Adrenal gland (tissue), 12 donors: ENCODE measurements around the gene ASCL2. TPM values are rescaled to one million over a fixed set of nuclear protein-coding genes. Genes with fewer than 3 reads are reported as not detected.
"Not testable (repeated sequence)": the region's sequence is repeated elsewhere in the genome, so short reads cannot be mapped to it uniquely, and the experiment has no call there.

Source experiments
- DNase-seq, 7 donors: peaks; one replicate each; pipeline ENCODE4 v3.0.0-alpha.2; 2019 to 2020
- H3K27ac ChIP-seq, 5 donors: fragments of 200-600 bp; sonication (generic) in 4 of 5; 1 replicate in 3 of 5; 2 replicates in 2 of 5; pipeline versions ENCODE4 v1.5.1 to v1.8.0; 2016 to 2020; ENCODE audit warnings: mild to moderate bottlenecking in 1 of 5
- H3K27me3 ChIP-seq: fragments of 200-600 bp; 2 replicates; pipeline ENCODE4 v1.8.0; 2021
- H3K36me3 ChIP-seq, 2 donors: fragments of 200-600 bp; replicated peaks in 1 of 2; 1 replicate in 1 of 2; 2 replicates in 1 of 2; pipeline versions ENCODE4 v1.5.1 to v1.8.0; 2018 to 2022
- H3K4me1 ChIP-seq, 2 donors: fragments of 200-600 bp; replicated peaks in 1 of 2; 1 replicate in 1 of 2; 2 replicates in 1 of 2; pipeline versions ENCODE4 v1.5.1 to v1.8.0; 2018 to 2021
- H3K4me3 ChIP-seq, 4 donors: fragments of 200-600 bp; sonication (generic) in 3 of 4; one replicate each; pipeline ENCODE4 v1.5.1; 2016 to 2018
- H3K9me3 ChIP-seq, 3 donors: fragments of 200-600 bp; sonication (generic) in 1 of 3; replicated peaks in 1 of 3; 1 replicate in 2 of 3; 2 replicates in 1 of 3; pipeline versions ENCODE4 v1.5.1 to v1.8.0; 2016 to 2021
- POLR2A ChIP-seq, 2 donors: fragments of 450-650 bp; IDR thresholded peaks; one replicate each; pipeline ENCODE4 v1.6.1; 2017; ENCODE audit warnings: antibody characterized with exemption in 2 of 2, mild to moderate bottlenecking in 2 of 2, moderate library complexity in 1 of 2
- WGBS, 4 donors: extraction: QIAGEN DNeasy Blood & Tissue Kit in 2 of 4; methylation state at CpG; one replicate each; pipeline versions ENCODE4 v1.1.5 to v1.1.7; 2013 to 2017; 5-methylcytosine and 5-hydroxymethylcytosine counted together
- intact Hi-C, 2 donors: fragments of 100-400 bp; cut with DNase I; formaldehyde crosslinking; loops; one replicate each; pipeline versions ENCODE4 v1.14.1 to v1.15.0; 2022 to 2023
- polyA plus RNA-seq, 3 donors: library from polyadenylated mRNA; stranded (reverse); fragments of 200-250 nt in 2 of 3; fragments of 350-450 nt in 1 of 3; fragmentation: Illumina TruSeq in 1 of 3; extraction: RNeasy Lipid Tissue Mini Kit (QIAGEN cat#74804) in 1 of 3; gene quantifications; one replicate each; pipeline ENCODE4 v1.2.3, GENCODE V29; 2013 to 2014
- total RNA-seq, 9 donors: library from RNA; depleted of rRNA in 4 of 9; stranded (reverse); fragments of >200 nt in 4 of 9; fragments of 120-200 nt in 1 of 9; fragmentation: NEBNext Ultra II Directional in 1 of 9; extraction: Animal tissue kit (Norgen Biotek cat#: 25700) in 1 of 9; gene quantifications; one replicate each; pipeline versions ENCODE4 v1.1.0 to v1.2.4, GENCODE V29; 2013 to 2023
- TF ChIP-seq, protein P1 (sequence below), 6 experiments: fragments of 450-650 bp in 4 of 6; fragments of 200-600 bp in 2 of 6; sonication (generic) in 1 of 6; IDR thresholded peaks; 1 replicate in 5 of 6; 2 replicates in 1 of 6; pipeline versions ENCODE4 v1.5.1 to v1.8.0; 2016 to 2021; ENCODE audit warnings: antibody characterized with exemption in 6 of 6, mild to moderate bottlenecking in 2 of 6, moderate library complexity in 1 of 6
- donor health status: healthy with polysubstance abuse.
- donor health status: Bipolar disorder and iron deficiency.
- donor health status: DM: yes; HTN: yes; CAD: no.
- donor health status: DM: no; HTN: no; CAD: no.
- donor health status: DM: no; HTN: no; CAD: no.
- donor health status: DM: yes; HTN: yes; CAD: no.

The ASCL2 gene
- total and polyA plus RNA-seq, 12 donors = 0.11 to 2.2 (median 0.77) TPM; not detected in 2

DNA sequence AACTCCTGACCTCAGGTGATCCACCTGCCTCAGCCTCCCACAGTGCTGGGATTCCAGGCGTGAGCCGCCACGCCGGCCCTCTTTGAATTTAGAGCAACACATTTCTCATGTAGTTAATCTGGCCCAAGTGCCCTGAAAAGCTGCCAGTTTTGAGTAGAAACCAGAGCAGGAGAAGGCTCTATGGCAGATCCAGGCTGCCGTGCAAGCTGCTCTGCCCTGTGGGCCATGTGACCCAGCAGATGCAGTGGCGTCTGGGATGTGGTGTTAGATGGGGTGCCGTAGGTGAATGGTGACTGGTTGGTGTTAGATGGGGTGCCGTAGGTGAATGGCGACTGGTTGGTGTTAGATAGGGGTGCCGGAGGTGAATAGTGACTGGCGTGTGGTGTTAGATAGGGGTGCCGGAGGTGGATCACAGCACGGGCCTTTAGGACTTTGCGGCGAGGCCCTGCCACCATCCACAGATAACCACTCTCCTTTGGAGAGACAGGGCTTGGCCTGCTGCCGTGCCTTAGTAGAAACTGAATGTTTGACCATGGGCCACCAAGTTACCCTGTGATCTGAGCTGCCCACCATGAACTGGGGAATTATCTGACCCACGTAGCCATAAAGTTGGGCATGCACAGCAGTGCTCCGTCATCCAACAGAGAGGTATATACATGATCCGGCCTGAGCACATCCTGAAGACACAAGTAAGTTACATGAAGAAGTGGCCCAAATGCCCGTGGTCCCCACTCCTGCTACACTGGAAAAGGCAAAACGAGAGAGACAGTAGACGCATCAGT lies 32.7 kb downstream of the ASCL2 start:
- Histone ChIP-seq H3K27me3 (peaks cover 12% of the 10 kb centered on the region), H3K9me3 (peaks cover 0 to 7% (median 0%) of the 10 kb centered on the region in 3 donors), H3K36me3 (no peaks in the 10 kb centered on the region), H3K4me3 (no peak overlapping the region), H3K27ac (no peak overlapping the region), H3K4me1 (no peaks in the 10 kb centered on the region)
- WGBS, 4 donors = 84 to 89% (median 87%) methylated on average over 21 to 22 of the region's 22 CpGs
- TF ChIP-seq, protein P1, sequence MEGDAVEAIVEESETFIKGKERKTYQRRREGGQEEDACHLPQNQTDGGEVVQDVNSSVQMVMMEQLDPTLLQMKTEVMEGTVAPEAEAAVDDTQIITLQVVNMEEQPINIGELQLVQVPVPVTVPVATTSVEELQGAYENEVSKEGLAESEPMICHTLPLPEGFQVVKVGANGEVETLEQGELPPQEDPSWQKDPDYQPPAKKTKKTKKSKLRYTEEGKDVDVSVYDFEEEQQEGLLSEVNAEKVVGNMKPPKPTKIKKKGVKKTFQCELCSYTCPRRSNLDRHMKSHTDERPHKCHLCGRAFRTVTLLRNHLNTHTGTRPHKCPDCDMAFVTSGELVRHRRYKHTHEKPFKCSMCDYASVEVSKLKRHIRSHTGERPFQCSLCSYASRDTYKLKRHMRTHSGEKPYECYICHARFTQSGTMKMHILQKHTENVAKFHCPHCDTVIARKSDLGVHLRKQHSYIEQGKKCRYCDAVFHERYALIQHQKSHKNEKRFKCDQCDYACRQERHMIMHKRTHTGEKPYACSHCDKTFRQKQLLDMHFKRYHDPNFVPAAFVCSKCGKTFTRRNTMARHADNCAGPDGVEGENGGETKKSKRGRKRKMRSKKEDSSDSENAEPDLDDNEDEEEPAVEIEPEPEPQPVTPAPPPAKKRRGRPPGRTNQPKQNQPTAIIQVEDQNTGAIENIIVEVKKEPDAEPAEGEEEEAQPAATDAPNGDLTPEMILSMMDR (IDR thresholded peaks at IDR 0.05) = no peak
- TF ChIP-seq POLR2A (IDR thresholded peaks at IDR 0.05) = no peak
- DNase-seq = no peak
- intact Hi-C loops = no loop called here

DNA sequence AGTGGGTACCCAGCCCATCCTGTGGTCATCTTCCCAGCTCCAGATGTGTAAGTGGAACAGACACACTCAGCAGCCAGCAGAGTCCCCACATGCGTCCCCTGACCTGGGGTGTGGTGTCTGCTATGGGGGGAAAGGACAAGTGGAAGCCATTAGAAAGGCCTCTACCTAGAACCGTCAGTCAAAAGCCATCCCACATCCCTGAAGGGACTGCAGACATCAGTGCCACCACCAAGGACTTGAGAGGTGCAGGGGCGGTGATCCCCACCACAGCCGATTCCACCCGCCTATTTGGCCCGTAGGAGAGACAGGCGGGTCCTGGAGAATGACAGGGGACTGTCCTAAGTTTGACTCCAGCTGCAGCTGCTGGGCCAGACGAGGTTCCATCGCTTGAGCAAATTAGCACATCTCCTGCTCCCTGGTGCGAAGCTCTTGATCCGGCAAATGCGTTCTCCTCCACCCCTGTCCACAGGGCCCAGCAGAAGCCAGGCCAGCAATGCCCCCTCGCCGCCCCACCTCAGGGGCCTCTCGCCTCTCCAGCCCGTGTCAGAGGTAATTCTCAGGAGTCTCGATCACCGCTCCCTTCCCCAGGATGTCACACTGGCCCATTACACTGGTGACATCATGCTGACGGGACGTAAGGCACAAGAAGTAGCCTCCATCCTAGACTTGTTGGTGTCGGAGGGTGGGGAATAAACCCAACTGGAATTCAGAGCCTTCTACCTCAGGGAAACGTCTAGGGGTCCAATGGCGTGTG lies 33.8 kb downstream of the ASCL2 start:
- intact Hi-C loops, H3K27ac ChIP-seq, H3K36me3 ChIP-seq, H3K4me1 ChIP-seq, H3K9me3 ChIP-seq, H3K4me3 ChIP-seq, DNase-seq, H3K27me3 ChIP-seq: not testable (repeated sequence)
- WGBS, 4 donors = 84 to 91% (median 86%) methylated on average over 17 to 23 of the region's 23 CpGs

- TF ChIP-seq POLR2A (IDR thresholded peaks at IDR 0.05) = no peak
- TF ChIP-seq, protein P1 (IDR thresholded peaks at IDR 0.05) = no peak
- no peaks in the 10 kb centered on the region for H3K4me1 ChIP-seq
- H3K27me3 ChIP-seq = peaks cover 8% of the 10 kb centered on the region
- no peak overlapping the region for H3K27ac ChIP-seq
- DNase-seq = no peak
- intact Hi-C loops = no loop called here
- H3K4me3 ChIP-seq = no peak overlapping the region
- H3K9me3 ChIP-seq = no peaks in the 10 kb centered on the region
- no peaks in the 10 kb centered on the region for H3K36me3 ChIP-seq
- WGBS, 4 donors = 69 to 84% (median 75%) methylated on average over 9 to 14 of the region's 14 CpGs
Measured at GRCh38 chr11:2235588-2236326, 34.6 kb downstream of the ASCL2 start.

GRCh38 chr11:2234963-2235362 lies 35.4 kb downstream of the ASCL2 start:
- H3K4me1 ChIP-seq = no peaks in the 10 kb centered on the region
- TF ChIP-seq, protein P1 (IDR thresholded peaks at IDR 0.05) = no peak
- no peak for TF ChIP-seq POLR2A (IDR thresholded peaks at IDR 0.05)
- H3K9me3 ChIP-seq = no peaks in the 10 kb centered on the region
- DNase-seq = no peak
- H3K36me3 ChIP-seq = no peaks in the 10 kb centered on the region
- H3K4me3 ChIP-seq = no peak overlapping the region
- intact Hi-C loops = no loop called here
- H3K27ac ChIP-seq = no peak overlapping the region
- WGBS, 4 donors = 75 to 82% (median 82%) methylated on average over 8 to 10 of the region's 10 CpGs
- peaks cover 8% of the 10 kb centered on the region for H3K27me3 ChIP-seq
